Sciatic nerve (tissue), 2 donors: Measurements from ENCODE around the gene GRID2. TPM values are rescaled to one million over a fixed set of nuclear protein-coding genes. Genes with fewer than 3 reads are reported as not detected.
A peak's percentile ranks its signal among the peaks of the same experiment; 100 is the strongest.

Experiments used
- ATAC-seq: fragments of 200-7000 bp; cut with Tn5 transposase; one replicate; pipeline ENCODE4 v1.9.1; 2020; ENCODE audit warnings: mild to moderate bottlenecking, moderate library complexity
- DNase-seq: peaks from one replicate; pipeline ENCODE4 v3.0.0-alpha.2; 2020; ENCODE audit warnings: low spot score
- intact Hi-C: fragments of 100-400 bp; cut with DNase I; formaldehyde crosslinking; loops from one replicate; pipeline ENCODE4 v1.14.2; 2022
- total RNA-seq: library from RNA; stranded (reverse); fragmentation: NEBNext Ultra II Directional; extraction: Animal tissue kit (Norgen Biotek cat#: 25700); gene quantifications from one replicate; pipeline ENCODE4 v1.2.1, GENCODE V29; 2021
- donor health status: DM: no; HTN: no; CAD: no.
- donor health status: DM: no; HTN: no; CAD: no.

GRID2 gene
- total RNA-seq, 1 donor from 2014 or later = 1.4 TPM

DNA sequence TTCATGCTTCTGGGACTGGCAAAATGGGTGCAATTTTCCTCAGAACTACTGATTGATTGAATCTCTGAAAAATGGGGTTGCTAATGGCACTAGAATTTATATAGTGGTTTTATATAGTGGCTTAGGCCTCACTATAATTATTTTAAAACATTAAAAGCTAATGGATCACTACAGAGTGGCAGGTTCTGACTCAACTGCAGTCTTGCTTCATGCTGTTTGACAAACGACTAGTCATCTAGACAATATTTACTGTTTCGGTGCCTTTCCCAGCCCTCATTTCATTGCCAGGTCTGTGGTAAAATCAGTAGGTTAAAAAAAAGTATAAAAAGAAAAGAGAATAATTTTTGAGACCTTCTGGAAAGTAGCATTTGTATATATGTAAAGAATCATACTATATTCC, 1172.0 kb downstream of the GRID2 start:
- ATAC-seq (no peak), DNase-seq (no peak)
- intact Hi-C loops = no loop called here

DNA sequence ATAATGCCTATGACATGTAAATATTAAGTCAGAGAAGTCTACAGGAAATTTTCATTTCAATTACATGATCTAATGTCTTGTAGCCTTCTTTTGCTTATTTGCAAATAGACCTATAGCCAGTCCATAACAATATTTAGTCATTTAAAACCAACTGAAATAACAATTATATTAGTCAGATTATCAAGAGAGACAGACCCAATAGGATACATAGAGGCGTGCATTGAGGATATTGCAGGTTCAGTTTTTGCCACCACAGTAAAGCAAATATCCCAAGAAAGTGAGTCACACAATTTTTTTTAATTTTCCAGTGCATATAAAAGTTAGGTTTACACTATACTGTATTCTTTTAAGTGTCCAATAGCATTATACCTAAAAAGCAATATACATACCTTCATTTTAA, 1175.0 kb downstream of the GRID2 start:
- DNase-seq (no peak), ATAC-seq (no peak)
- intact Hi-C loops = no loop called here

DNA sequence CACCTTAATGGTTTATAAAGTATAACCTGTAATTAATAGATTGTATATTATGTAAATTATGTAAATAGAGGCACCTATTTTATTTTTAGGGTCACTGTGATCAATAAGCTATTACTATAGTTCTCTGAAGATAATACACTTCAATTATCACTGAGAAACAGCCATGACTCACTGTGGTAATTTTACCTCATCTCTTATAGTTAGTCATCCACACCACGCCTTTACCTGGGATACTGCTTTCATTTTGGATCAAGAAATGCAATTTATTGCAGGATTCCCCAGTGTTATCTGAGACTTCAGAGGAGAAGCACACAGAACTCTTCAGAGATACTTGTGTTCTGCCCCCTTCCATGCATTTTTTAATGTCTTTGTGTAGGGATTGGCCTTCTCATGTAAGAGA, 1176.7 kb downstream of the GRID2 start:
- ATAC-seq = no peak
- DNase-seq = no peak
- intact Hi-C loops = no loop called here

DNA sequence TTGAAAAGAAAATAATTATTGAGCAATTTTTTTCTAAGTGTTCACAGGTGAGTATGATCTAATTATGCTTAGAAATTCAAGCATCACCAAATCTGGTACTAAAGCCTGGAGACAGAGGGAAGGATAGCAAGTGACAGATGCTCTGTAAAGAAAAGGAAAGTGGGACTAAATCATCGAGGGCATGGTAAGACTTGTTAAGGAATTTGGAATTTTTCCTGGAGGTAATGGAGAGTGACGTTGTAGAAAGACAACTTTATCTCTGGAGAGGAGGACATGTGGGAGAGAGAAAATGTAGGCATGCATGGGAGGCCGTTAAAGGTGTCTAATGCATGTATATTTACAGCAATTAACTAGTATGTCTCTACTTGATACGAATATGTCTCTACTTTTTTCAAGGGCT, 1191.6 kb downstream of the GRID2 start:
- ATAC-seq = no peak
- DNase-seq = no peak
- intact Hi-C loops = no loop called here

DNA sequence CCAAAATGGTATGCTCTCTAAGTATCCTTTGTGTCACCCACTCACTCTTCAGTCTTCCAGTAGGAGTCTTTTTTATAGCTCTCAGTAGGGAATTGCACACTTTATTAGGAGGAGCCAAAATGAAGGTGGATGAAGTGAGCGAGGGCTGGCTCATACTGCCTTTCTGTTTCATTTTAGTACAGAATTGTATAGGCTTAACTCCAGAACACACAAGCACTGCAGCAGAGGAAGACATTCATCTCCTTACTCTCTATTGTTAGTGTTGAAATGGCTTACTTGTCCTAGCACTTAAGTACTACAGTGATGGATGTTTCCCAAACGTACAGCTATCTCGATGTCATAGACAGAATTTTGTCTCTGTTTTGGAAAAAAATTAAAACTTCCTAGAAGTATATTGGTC, 1197.5 kb downstream of the GRID2 start:
- intact Hi-C loops = no loop called here
- DNase-seq = no peak
- ATAC-seq = no peak

DNA sequence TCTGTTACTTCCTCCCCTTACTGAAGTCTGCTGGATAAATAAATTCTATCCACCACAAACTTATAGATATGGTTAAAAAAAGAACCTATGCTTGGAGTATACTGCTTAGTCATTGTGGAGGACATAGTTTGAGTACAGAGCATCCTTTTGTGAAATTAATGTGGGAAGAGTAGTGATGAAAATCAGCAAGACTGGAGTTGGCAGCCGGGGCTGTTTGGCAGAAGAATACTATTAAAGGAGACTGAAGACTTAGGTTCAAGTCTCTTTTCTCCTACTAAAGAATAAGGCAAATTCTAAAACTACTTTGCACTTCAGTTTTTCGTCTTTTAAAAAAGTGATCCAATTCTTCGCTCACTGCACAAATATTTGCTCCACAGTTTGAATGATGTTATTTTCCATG, 1198.2 kb downstream of the GRID2 start:
- ATAC-seq (no peak), DNase-seq (no peak)
- intact Hi-C loops = no loop called here

DNA sequence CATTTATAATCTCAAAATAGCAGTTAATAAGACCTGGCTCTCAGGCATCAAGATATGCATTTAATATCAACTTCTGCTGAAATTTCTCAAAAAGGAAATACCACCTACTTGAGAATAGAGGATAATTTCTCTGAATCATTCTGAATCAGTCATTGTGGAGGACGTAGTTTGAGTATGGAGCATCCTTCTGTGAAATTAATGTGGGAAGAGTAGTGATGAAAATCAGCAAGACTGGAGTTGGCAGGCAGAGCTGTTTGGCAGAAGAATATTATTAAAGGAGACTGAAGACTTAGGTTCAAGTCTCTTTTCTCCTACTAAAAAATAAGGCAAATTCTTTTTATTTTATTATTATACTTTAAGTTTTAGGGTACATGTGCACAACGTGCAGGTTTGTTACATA, 1199.2 kb downstream of the GRID2 start:
- ATAC-seq = no peak
- intact Hi-C loops = no loop called here
- no peak for DNase-seq

DNA sequence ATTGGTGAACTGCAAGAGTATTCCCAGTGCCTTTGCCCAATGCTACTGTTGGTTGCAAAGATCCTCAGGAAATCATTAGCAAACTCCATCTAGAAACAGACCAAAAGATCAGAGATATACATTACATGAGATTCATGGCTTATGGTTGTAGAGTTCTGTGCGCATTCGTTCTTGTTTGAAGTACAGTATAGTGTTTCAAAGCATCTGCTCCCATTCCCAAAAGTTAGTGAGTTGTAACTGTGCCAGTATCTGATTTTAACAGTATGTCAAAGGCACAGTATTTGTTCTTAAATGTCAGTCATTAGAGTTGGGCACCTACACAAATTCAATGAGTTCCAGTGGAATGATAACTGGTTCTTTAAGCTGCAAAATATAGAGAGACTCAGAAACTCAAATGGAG, 1210.1 kb downstream of the GRID2 start:
- ATAC-seq = no peak
- no peak for DNase-seq
- intact Hi-C loops = no loop called here

DNA sequence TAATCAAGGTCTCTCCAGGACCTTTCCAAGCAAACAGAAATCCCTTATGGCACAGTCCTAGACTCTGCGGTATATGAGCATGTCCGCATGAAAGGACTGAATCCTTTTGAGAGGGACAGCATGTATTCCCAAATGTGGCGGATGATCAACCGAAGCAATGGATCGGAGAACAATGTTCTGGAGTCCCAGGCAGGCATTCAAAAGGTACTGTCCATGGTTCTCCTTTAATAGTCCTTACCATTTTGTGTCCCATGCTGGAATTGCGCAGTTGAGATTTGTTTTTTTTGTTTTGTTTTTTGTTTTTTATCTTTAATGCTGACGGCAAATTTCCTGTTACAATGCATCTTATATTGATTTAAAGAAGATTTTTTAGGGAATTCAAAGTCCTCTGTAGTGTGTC, 1211.4 kb downstream of the GRID2 start:
- intact Hi-C loops = no loop called here
- DNase-seq (no peak), ATAC-seq (no peak)

DNA sequence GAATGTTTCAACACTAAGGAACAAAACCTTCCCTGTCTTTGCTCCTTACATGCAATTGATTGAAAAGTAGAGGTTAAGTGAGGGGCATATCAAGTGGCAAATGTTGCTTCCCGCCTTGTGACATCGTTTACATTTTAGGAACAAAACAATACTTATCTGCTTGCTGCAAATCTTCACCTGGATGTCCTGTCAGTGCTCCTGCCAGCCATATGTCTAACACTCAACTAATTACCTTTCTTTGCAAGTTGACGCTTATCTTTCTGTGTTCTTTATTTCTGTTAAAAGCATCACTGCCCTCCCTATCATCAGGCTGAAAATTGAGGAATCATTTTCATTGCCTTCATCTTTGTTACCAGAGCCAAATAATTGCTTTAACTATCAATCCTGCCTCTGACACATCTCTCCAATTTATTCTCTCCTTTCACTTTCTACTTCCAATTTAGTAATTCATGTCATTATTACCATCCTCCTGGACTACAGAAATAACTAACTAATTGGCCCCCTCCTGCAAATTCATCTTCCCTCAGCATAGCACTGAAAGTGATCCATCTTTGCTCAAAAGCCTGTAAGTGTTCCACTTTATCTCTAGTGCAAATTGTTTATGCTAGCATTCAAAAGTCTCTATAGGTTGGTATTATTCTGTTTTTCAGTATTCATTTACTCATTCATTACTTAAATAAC, 1226.1 kb downstream of the GRID2 start:
- intact Hi-C loops = no loop called here
- DNase-seq (no peak), ATAC-seq (no peak)

DNA sequence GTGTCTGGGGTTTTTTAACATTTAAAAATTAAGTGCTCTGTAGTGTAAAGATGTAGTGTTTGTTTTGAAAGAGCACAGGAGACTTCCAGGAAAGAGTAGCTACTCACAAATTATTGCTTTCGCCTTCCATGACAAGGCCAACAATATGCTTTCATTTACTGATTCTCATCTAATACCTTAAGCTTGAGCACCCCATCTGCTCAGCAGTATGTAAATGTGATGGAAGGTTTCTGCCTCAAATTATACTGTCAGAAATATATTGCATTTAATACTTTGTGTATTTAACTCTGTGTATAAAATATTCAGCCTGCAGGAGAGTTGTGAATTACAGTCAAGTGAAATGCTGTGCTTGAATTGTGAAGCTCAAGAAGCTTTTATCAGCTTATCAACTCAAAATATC, 1228.5 kb downstream of the GRID2 start:
- intact Hi-C loops = no loop called here
- DNase-seq = no peak
- no peak for ATAC-seq

DNA sequence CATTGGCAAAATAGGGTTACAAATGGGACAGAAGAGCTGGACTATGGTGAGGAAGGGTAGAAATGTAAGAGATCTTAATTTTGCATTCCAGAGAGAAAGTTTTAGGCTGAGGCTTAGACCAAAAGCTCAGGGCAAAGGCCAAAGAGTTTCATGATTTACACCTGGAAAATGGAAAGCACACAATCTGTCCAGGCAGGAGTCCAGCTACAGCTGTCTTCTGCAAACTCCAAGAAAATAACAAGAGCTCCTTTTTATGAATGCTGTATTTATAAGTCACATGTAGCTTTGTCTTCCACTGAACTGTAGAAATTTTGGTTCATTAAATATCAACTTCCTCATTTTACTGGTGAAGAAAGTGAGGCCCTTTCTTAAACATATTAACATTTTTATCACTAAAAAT, 1236.8 kb downstream of the GRID2 start:
- intact Hi-C loops = no loop called here
- peak; percentile 77 for ATAC-seq
- DNase-seq = no peak

DNA sequence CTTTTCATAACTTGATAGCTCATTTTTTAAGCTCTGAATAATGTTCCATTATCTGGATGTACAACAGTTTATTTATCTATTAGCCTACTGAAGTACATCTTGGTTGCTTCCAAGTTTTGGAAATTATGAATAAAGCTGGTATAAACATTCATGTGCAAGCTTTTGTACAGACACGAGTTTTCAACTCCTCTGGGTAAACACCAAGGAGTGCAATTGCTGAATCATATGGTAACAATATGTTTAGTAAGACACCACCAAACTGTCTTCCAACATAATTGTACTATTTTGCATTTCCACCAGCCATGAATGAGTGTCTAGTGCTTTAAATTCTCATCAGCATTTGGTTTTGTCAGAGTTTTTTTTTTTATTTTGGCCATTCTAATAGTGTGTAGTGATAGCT, 1258.1 kb downstream of the GRID2 start:
- intact Hi-C loops = no loop called here
- ATAC-seq = no peak
- no peak for DNase-seq

DNA sequence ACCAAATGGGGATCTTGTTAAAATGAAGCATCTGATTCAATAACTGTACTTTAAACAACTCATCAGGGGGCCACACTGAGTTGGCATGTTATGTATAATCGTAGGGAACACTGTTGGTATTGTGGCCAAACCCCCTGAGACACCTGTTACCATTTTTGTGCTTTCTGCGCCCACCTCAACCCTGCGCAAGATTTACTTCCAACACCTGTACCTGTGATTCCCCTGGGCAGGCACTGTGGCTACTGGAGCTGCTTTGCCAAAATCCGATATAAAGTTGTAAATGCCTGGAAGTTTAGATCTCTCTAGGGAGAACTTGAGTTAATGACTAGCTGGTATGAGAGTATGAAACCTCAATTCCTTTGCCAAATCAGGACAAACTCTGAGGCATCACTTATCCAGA, 1265.0 kb downstream of the GRID2 start:
- no peak for ATAC-seq
- intact Hi-C loops = no loop called here
- no peak for DNase-seq

DNA sequence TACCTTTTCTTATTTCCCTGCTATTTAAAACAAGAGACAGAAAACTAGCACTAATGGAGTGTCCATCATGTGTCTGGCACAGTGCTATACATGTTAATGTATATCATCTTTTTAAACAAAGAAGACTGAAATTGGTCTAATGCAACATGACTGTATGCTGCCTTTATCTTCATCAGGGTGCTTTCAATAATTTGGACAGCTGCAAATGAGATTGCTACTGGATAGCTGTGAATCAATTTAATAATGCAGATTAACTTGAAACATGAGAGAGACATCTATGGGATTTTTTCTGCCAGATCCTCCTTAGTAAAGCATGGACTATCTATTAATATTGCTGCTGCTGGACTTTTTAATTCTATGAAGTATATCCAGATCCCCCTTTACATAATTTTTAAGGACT, 1269.5 kb downstream of the GRID2 start:
- no peak for ATAC-seq
- intact Hi-C loops = no loop called here
- no peak for DNase-seq

DNA sequence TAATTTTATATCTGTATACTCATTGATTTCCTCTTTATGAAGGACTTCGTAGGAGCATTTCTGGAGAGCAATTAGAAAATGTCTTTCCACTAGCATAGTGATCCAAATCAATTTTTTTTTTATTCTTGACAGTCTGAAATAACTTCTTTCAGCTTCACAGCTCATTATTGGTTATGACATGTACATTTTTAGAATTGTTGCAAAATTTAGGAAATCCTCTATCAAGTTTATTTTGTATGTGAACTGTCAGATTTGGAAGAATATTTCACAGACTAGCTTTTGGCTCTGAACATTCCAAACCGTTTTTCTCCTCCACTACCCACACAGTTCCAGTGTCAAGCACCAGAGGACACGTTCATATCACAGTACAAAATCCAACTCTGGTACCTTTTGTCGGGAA, 1275.2 kb downstream of the GRID2 start:
- intact Hi-C loops = no loop called here

DNA sequence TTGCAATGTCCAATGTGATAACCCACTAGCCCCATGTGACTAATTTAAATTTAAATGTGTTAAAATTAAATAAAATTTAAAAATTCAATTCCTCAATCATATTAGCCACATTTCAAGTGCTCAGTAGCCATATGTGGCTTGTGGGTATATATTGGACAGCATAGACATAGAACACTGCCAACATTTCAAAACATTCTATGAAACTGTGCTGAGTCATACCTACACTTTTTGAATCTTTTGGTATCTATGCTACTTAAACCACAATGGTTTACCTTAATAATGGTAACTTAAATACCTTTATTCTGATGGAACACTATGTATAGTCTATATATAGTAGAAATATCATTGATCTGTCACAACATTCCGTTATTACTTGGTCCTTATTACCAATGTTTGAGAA, 1301.4 kb downstream of the GRID2 start:
- DNase-seq = no peak
- ATAC-seq = no peak
- intact Hi-C loops = no loop called here

More for the DNA sequence above, 1275.2 kb downstream of the GRID2 start:
- DNase-seq = no peak
- no peak for ATAC-seq

DNA sequence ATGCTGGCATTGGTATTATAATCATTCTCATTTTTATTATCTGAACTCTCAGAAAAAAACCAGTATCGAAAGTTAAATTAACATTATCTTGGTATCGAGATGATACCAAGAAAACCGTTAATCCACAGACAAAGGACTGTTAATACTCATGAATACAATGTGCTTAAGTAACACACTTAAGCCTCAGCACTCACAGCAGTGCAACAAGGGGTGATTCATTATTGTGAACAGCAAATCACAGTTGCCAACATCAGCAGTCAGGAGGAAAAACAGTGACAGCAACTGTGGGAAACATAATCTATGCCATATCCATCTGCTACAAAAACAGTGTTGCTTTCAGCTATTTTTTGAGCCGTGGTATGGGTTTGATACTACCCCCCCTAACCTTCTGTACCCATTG, 1313.8 kb downstream of the GRID2 start:
- ATAC-seq (no peak), DNase-seq (no peak)
- intact Hi-C loops = no loop called here

DNA sequence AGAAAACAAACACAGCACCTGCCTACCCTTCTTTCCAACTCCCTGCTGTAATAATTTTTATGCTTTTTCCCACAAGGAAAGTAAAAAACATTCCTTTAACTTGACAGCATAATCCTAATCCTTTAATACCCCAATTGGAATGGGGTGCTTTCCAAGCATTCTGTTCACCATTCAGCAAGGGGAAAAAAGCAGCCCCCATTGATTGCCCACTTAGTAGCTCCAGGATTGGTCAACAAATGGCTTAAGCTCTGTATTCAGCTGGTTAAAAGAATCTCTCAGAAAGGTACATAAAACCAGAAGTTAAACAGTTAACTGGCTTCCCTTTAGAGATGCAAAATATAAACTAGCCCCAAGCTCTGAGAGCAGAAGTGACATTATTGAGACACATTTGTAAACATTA, 1330.0 kb downstream of the GRID2 start:
- intact Hi-C loops = no loop called here
- DNase-seq = no peak
- no peak for ATAC-seq

DNA sequence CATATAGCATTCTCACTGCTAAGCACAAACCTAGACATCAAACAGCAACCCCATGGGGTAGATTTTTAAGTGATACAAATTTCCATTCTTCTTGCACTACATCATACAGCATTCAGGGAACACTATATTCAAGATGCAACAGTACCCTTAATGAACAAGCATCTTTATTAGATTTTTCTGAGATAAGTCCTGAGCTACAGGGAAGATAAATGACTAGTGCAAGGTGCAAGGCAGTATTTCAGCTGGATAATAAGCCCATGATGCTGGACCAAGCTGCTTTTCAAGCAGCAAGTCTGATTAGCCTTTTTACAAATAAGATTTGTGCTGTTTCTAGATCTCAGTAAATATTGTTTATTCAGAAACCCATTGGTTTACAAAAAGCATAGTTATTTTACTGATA, 1332.2 kb downstream of the GRID2 start:
- no peak for DNase-seq
- ATAC-seq = no peak
- intact Hi-C loops = no loop called here

DNA sequence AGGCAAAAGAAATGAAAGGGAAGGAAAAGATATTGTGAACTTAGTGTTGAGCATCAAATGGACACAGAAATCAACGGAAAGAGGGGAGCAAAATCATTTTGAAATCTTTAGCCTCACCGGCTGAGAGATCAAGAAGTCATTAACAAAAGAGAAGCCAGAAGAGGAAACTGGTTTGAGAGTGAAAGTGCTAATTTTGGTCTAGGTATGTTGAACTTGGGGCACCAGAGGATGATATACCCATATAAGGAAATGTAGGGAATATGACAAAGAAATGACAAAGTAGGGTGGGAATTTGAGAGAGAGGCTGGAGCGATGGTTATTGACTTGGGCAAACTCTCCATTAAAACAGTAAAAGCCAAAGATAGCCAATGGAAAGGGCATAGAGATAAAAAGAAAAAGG, 1341.4 kb downstream of the GRID2 start:
- intact Hi-C loops = no loop called here
- DNase-seq (no peak), ATAC-seq (no peak)
